Measurements from ENCODE around the gene RIOK1.

The RIOK1 gene

DNA sequence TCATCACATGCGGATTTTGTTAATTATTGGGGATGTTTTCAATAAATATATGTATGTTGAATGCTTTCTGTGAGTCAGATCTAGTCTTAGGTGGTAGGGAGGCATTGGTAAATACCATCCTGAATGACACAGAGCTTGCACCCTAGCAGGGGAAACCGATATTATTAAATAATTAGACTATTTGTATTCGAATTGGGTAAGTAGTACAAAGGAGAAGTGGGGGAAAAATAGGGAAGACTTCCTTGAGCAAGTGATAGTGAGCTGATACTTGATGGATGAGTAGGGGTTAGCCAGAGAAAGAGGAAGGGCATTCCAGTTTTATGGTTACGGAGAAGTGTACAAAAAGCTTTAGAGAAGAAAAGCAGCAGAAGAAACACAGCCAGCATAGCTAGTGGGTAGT, 1.5 kb downstream of the RIOK1 start:
- TF ChIP-seq, protein P1, sequence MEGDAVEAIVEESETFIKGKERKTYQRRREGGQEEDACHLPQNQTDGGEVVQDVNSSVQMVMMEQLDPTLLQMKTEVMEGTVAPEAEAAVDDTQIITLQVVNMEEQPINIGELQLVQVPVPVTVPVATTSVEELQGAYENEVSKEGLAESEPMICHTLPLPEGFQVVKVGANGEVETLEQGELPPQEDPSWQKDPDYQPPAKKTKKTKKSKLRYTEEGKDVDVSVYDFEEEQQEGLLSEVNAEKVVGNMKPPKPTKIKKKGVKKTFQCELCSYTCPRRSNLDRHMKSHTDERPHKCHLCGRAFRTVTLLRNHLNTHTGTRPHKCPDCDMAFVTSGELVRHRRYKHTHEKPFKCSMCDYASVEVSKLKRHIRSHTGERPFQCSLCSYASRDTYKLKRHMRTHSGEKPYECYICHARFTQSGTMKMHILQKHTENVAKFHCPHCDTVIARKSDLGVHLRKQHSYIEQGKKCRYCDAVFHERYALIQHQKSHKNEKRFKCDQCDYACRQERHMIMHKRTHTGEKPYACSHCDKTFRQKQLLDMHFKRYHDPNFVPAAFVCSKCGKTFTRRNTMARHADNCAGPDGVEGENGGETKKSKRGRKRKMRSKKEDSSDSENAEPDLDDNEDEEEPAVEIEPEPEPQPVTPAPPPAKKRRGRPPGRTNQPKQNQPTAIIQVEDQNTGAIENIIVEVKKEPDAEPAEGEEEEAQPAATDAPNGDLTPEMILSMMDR (conservative IDR thresholded peaks at IDR 0.05; ENCODE audit: low read length) = no peak
- peak overlapping the region; percentile 83 for H3K4me3 ChIP-seq (ENCODE audit: low read length)
- peak; percentile 5 for DNase-seq (ENCODE audit: low read depth)

DNA sequence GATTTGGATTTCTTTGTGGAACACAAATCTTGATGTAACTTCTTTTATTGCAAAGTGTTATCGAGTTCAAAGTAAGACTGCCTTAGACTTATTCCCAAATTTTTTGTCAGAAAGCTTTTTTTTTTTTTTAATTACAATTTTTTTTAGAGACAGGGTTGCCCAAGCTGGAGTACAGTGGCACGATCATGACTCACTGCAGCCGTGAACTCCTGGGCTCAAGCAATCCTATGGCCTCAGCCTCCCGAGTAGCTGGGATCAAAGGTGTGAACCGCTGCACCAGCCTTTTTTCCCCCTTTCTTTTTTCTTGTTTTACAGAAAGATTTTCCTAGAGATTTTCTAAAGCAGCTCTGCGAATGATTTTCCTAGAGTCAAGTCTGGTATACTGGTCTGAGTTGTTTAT, 2.8 kb downstream of the RIOK1 start:
- H3K4me3 ChIP-seq (ENCODE audit: low read length) = no peak overlapping the region
- DNase-seq (ENCODE audit: low read depth) = peak; percentile 11
- TF ChIP-seq, protein P1 (conservative IDR thresholded peaks at IDR 0.05; ENCODE audit: low read length) = no peak

DNA sequence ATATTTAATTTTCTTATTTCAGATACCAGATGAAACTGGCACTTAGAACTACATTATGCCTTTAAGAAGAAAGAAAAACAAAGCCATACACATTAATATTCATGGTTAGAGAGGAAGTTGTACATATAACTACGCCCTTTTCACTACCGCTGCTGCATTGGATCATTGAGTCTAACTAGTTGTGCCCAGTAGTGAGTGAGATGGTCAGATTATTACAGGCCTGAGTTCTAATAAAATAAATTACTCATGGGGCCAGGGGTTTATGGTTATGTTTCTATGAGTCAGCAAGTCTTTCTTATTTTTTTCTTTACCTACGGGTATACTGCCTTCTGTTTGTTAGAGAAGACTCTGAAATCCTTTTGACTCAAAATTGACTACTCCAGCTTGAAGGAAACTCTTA, 11.5 kb downstream of the RIOK1 start:
- TF ChIP-seq, protein P1 (conservative IDR thresholded peaks at IDR 0.05; ENCODE audit: low read length) = no peak
- no peak for DNase-seq (ENCODE audit: low read depth)

DNA sequence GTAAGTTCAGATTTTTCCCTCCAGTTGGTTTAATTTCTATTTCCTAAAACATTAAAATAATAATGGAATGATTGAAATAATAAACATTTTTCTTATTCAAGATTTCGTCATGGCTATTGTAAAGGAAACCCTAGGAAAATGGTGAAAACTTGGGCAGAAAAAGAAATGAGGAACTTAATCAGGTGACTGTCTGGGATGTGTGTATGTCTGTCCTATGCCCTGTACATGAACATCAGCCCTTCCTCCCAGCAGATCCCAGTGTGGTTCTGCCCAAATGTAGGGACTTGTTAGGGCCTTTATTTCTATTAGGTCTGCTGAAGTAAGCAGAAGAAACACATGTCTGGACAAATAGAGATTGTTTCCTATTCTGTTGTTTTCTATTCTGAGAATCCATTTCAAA, 13.1 kb downstream of the RIOK1 start:
- TF ChIP-seq, protein P1 (conservative IDR thresholded peaks at IDR 0.05; ENCODE audit: low read length) = no peak
- H3K4me3 ChIP-seq (ENCODE audit: low read length) = no peak overlapping the region
- no peak for DNase-seq (ENCODE audit: low read depth)

More for the DNA sequence above, 11.5 kb downstream of the RIOK1 start:
- no peak overlapping the region for H3K4me3 ChIP-seq (ENCODE audit: low read length)

DNA sequence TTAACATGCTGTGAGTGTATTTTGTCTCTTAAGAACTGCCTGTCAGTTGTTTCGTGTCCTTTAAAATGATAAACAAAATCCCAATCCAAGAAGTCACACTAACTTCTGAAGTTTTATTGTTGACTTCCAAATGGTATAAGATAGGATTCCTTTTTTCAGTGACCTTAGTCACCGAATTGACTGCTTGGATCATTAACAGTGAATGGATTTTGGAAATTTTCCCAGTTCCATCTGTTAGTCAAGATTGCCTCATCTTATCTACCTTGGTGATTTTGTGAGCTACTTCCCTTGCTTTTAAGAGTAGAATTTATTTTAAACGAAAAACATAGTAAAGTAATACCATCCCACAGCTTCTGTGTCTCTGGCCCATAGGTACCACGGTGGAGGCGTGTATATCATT, 14.9 kb downstream of the RIOK1 start:
- TF ChIP-seq, protein P1 (conservative IDR thresholded peaks at IDR 0.05; ENCODE audit: low read length) = no peak
- no peak for DNase-seq (ENCODE audit: low read depth)
- no peak overlapping the region for H3K4me3 ChIP-seq (ENCODE audit: low read length)

DNA sequence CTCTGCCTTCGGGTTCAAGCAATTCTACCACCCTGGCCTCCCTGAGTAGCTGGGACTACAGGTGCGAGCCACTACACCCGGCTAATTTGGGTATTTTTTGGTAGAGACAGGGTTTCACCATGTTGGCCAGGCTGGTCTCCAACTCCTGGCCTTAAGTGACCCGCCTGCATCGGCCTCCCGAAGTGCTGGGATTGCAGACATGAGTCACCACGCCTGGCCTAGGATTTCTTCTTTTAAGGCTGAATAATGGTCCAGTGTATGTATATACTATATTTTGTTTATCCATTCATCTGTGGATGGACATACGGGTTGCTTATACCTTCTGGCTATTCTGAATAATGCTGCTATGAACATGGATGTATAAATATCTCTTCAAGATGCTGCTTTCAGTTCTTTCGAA, 17.1 kb downstream of the RIOK1 start:
- DNase-seq (ENCODE audit: low read depth) = no peak
- TF ChIP-seq, protein P1 (conservative IDR thresholded peaks at IDR 0.05; ENCODE audit: low read length) = no peak
- H3K4me3 ChIP-seq (ENCODE audit: low read length) = no peak overlapping the region

DNA sequence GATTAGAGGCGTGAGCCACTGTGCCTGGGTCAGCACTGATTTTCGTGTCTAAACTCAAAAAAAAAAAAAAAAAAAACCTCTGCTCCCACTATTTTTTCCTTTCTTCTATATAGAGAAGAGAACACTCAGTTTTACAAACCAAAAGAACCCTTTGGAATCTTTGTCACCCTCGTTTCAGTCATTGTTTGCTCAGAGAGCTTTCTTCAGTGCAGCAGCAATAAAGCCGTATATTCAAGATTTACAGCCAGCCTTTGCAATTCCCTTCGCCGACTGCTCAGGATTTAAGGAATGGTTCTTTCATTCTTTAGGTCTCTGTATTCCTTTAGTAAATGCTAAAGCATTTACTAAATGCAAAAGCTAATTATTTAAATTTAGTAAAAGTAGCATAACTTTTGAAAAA, 20.1 kb downstream of the RIOK1 start:
- TF ChIP-seq, protein P1 (conservative IDR thresholded peaks at IDR 0.05; ENCODE audit: low read length) = no peak
- no peak for DNase-seq (ENCODE audit: low read depth)
- no peak overlapping the region for H3K4me3 ChIP-seq (ENCODE audit: low read length)

Measured in AG10803 (cell line).